K562 (cell line): ENCODE measurements around the gene DDIT3. TPM values are rescaled to one million over a fixed set of nuclear protein-coding genes. Genes with fewer than 3 reads are reported as not detected.

ENCODE experiments used
- CCNT2 ChIP-seq: IDR thresholded peaks from 2 replicates; pipeline ENCODE4 v1.6.1; 2011; ENCODE audit warnings: borderline replicate concordance, low read depth, mild to moderate bottlenecking, moderate library complexity, mixed read lengths, low read length; ENCODE audit not compliant: insufficient read length; ENCODE audit errors: extremely low read depth
- MITF ChIP-seq: IDR thresholded peaks from 2 replicates; pipeline ENCODE4 v1.6.1; 2014; ENCODE audit warnings: antibody characterized with exemption
- NFRKB ChIP-seq: fragments of 450-650 bp; IDR thresholded peaks from 2 replicates; pipeline ENCODE4 v1.6.1; 2016; ENCODE audit warnings: low read depth
- NONO ChIP-seq, 2 experiments: fragments of 200-400 bp in 1 of 2; fragments of 450-650 bp in 1 of 2; formaldehyde crosslinking in 1 of 2; IDR thresholded peaks; 2 replicates each; pipeline ENCODE4 v1.6.1; 2017; ENCODE audit warnings: low read depth in 2 of 2, mild to moderate bottlenecking in 2 of 2, moderate library complexity in 2 of 2, low read length in 1 of 2
- TAF1 ChIP-seq: IDR thresholded peaks from 2 replicates; pipeline ENCODE4 v1.6.1; 2011; ENCODE audit warnings: mild to moderate bottlenecking, low read length, moderate library complexity; ENCODE audit not compliant: insufficient read depth, control insufficient read depth, severe bottlenecking; ENCODE audit errors: extremely low read depth
- TAF15 ChIP-seq: fragments of 200-400 bp; formaldehyde crosslinking; IDR thresholded peaks from 2 replicates; pipeline ENCODE4 v1.6.1; 2017; ENCODE audit warnings: mild to moderate bottlenecking, low read depth, low read length, moderate library complexity
- TGIF2 ChIP-seq: sonication (generic); formaldehyde crosslinking; IDR thresholded peaks from 2 replicates; pipeline ENCODE4 v1.8.1; 2022; ENCODE audit warnings: mild to moderate bottlenecking, missing genetic modification reagents, moderate library complexity
- ZNF124 ChIP-seq: sonication (generic); formaldehyde crosslinking; IDR thresholded peaks from 2 replicates; pipeline ENCODE4 v1.8.1; 2022; ENCODE audit warnings: missing genetic modification reagents
- polyA plus RNA-seq, 8 experiments: library from polyadenylated mRNA; depleted of rRNA in 4 of 8; stranded (reverse) in 5 of 8; unstranded in 3 of 8; fragments of >200 nt; fragmentation: Nextera tagmentation in 2 of 8; fragmentation: Illumina TruSeq in 1 of 8; extraction: Ambion mirVana in 2 of 8; extraction: Trizol in 1 of 8; gene quantifications; 2 replicates each; pipeline versions ENCODE4 v1.2.1 to v1.2.3, GENCODE V29; 2011 to 2014; ENCODE audit warnings: inconsistent platforms in 1 of 8, missing spikeins in 1 of 8
- total RNA-seq, 7 experiments: library from RNA; depleted of rRNA in 6 of 7; stranded (reverse); fragments of >200 nt in 6 of 7; fragmentation: Illumina TruSeq in 2 of 7; extraction: Trizol in 2 of 7; gene quantifications; 2 replicates each; pipeline versions ENCODE4 v1.2.1 to v1.2.3, GENCODE V29; 2011 to 2021; ENCODE audit warnings: low replicate concordance in 1 of 7
- TF ChIP-seq, protein P1 (sequence below): fragments of 200-600 bp; sonication (generic); IDR thresholded peaks from one replicate; pipeline ENCODE4 v1.6.1; 2012; ENCODE audit warnings: mild to moderate bottlenecking, low read depth, low read length, inconsistent platforms
- TF ChIP-seq, protein P2 (sequence below), 2 experiments: fragments of 450-650 bp; IDR thresholded peaks; 2 replicates each; pipeline ENCODE4 v1.6.1; 2016
- TF ChIP-seq, protein P3 (sequence below): IDR thresholded peaks from 2 replicates; pipeline ENCODE4 v1.6.1; 2011; ENCODE audit not compliant: insufficient read length; ENCODE audit errors: extremely low read depth

The DDIT3 gene
- total and polyA plus RNA-seq, 9 of the 15 experiments (the other 6 are each of a cell fraction or from before 2014, with no cell fraction given), result 59.1 to 272 (median 89.9) TPM

DNA sequence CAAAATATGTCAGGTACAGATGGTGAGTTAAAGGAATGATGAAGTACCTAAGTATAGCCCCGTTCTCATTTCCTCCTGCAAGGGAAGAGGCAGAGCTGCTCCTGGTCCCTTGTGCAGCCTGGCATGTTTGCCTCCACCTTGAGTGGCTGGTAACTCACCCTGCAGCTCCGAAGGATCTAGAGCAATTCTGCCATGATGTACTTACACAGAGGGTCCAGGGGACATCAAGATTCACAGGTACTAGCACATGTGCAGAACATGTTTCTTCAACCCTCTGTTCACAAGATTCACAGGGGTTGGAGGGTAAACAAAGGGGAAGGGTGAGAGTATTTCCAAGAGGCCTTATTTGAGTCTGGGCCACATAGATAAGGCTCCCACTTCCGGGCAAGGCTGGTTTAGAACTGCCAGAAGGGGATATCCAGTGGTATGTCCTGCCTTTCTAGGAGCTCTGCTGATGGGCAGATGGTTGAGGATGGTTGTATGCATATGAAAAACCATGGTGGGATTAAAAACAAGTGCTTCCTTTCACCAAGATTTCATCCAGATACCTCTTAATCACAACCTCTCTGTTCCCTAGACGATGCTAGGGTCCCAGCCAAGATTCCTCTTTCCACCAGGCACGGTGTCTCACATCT lies 18.9 kb upstream of the DDIT3 start (continued):
- TF ChIP-seq, protein P1, sequence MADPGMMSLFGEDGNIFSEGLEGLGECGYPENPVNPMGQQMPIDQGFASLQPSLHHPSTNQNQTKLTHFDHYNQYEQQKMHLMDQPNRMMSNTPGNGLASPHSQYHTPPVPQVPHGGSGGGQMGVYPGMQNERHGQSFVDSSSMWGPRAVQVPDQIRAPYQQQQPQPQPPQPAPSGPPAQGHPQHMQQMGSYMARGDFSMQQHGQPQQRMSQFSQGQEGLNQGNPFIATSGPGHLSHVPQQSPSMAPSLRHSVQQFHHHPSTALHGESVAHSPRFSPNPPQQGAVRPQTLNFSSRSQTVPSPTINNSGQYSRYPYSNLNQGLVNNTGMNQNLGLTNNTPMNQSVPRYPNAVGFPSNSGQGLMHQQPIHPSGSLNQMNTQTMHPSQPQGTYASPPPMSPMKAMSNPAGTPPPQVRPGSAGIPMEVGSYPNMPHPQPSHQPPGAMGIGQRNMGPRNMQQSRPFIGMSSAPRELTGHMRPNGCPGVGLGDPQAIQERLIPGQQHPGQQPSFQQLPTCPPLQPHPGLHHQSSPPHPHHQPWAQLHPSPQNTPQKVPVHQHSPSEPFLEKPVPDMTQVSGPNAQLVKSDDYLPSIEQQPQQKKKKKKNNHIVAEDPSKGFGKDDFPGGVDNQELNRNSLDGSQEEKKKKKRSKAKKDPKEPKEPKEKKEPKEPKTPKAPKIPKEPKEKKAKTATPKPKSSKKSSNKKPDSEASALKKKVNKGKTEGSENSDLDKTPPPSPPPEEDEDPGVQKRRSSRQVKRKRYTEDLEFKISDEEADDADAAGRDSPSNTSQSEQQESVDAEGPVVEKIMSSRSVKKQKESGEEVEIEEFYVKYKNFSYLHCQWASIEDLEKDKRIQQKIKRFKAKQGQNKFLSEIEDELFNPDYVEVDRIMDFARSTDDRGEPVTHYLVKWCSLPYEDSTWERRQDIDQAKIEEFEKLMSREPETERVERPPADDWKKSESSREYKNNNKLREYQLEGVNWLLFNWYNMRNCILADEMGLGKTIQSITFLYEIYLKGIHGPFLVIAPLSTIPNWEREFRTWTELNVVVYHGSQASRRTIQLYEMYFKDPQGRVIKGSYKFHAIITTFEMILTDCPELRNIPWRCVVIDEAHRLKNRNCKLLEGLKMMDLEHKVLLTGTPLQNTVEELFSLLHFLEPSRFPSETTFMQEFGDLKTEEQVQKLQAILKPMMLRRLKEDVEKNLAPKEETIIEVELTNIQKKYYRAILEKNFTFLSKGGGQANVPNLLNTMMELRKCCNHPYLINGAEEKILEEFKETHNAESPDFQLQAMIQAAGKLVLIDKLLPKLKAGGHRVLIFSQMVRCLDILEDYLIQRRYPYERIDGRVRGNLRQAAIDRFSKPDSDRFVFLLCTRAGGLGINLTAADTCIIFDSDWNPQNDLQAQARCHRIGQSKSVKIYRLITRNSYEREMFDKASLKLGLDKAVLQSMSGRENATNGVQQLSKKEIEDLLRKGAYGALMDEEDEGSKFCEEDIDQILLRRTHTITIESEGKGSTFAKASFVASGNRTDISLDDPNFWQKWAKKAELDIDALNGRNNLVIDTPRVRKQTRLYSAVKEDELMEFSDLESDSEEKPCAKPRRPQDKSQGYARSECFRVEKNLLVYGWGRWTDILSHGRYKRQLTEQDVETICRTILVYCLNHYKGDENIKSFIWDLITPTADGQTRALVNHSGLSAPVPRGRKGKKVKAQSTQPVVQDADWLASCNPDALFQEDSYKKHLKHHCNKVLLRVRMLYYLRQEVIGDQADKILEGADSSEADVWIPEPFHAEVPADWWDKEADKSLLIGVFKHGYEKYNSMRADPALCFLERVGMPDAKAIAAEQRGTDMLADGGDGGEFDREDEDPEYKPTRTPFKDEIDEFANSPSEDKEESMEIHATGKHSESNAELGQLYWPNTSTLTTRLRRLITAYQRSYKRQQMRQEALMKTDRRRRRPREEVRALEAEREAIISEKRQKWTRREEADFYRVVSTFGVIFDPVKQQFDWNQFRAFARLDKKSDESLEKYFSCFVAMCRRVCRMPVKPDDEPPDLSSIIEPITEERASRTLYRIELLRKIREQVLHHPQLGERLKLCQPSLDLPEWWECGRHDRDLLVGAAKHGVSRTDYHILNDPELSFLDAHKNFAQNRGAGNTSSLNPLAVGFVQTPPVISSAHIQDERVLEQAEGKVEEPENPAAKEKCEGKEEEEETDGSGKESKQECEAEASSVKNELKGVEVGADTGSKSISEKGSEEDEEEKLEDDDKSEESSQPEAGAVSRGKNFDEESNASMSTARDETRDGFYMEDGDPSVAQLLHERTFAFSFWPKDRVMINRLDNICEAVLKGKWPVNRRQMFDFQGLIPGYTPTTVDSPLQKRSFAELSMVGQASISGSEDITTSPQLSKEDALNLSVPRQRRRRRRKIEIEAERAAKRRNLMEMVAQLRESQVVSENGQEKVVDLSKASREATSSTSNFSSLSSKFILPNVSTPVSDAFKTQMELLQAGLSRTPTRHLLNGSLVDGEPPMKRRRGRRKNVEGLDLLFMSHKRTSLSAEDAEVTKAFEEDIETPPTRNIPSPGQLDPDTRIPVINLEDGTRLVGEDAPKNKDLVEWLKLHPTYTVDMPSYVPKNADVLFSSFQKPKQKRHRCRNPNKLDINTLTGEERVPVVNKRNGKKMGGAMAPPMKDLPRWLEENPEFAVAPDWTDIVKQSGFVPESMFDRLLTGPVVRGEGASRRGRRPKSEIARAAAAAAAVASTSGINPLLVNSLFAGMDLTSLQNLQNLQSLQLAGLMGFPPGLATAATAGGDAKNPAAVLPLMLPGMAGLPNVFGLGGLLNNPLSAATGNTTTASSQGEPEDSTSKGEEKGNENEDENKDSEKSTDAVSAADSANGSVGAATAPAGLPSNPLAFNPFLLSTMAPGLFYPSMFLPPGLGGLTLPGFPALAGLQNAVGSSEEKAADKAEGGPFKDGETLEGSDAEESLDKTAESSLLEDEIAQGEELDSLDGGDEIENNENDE, result no peak
- TF ChIP-seq, protein P2, sequence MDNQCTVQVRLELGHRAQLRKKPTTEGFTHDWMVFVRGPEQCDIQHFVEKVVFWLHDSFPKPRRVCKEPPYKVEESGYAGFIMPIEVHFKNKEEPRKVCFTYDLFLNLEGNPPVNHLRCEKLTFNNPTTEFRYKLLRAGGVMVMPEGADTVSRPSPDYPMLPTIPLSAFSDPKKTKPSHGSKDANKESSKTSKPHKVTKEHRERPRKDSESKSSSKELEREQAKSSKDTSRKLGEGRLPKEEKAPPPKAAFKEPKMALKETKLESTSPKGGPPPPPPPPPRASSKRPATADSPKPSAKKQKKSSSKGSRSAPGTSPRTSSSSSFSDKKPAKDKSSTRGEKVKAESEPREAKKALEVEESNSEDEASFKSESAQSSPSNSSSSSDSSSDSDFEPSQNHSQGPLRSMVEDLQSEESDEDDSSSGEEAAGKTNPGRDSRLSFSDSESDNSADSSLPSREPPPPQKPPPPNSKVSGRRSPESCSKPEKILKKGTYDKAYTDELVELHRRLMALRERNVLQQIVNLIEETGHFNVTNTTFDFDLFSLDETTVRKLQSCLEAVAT (IDR thresholded peaks at IDR 0.05), result no peak
- no peak for TF ChIP-seq TAF15
- TF ChIP-seq, protein P3, sequence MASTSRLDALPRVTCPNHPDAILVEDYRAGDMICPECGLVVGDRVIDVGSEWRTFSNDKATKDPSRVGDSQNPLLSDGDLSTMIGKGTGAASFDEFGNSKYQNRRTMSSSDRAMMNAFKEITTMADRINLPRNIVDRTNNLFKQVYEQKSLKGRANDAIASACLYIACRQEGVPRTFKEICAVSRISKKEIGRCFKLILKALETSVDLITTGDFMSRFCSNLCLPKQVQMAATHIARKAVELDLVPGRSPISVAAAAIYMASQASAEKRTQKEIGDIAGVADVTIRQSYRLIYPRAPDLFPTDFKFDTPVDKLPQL, result no peak
- TF ChIP-seq NFRKB, result 0 out of 2 replicates have a peak, but pooled peaks have one; percentile 46
- TF ChIP-seq NONO (IDR thresholded peaks at IDR 0.05; ENCODE audit: low read depth in 2 of 2, low read length in 1 of 2), result peak in 1 of 2 experiments; percentile 40; a peak in 1 of 4 replicates
- peak; percentile 52 for TF ChIP-seq MITF
- TF ChIP-seq TGIF2 (CRISPR knock-in tag), result no peak
- TF ChIP-seq CCNT2, result no peak
- no peak for TF ChIP-seq TAF1
- no peak for TF ChIP-seq ZNF124 (CRISPR knock-in tag)
